ENCODE data around the gene STK33.

Gene STK33

GRCh38 chr11:8356216-8356615 is 237.8 kb downstream of the STK33 start:
- H3K9me2 ChIP-seq (ENCODE audit: low read depth, low read length) = no peaks in the 10 kb centered on the region
- H4K20me1 ChIP-seq (ENCODE audit: insufficient read depth, low read length) = no peaks in the 10 kb centered on the region
- TF ChIP-seq CTCF (IDR thresholded peaks at IDR 0.05; ENCODE audit: low read length) = no peak
- TF ChIP-seq EZH2 (IDR thresholded peaks at IDR 0.05; ENCODE audit: borderline replicate concordance, low read length) = no peak
- no peak overlapping the region for H2AFZ ChIP-seq (ENCODE audit: low read length)
- H3K4me2 ChIP-seq (ENCODE audit: low read length) = no peak overlapping the region
- no peak overlapping the region for H3K9ac ChIP-seq (ENCODE audit: low read length)
- H3K4me1 ChIP-seq (ENCODE audit: insufficient read depth, low read length, severe bottlenecking) = no peaks in the 10 kb centered on the region
- H3K36me3 ChIP-seq (ENCODE audit: insufficient read depth, low read length) = no peaks in the 10 kb centered on the region
- H3K79me2 ChIP-seq (ENCODE audit: insufficient read depth, low read length) = no peaks in the 10 kb centered on the region
- H3F3A ChIP-seq (ENCODE audit: insufficient read depth, low read length) = no peaks in the 10 kb centered on the region
- no peak overlapping the region for H3K4me3 ChIP-seq (ENCODE audit: low read depth, low read length, poor library complexity, severe bottlenecking)
- peaks cover 3% of the 10 kb centered on the region; the same call in 1 of the 2 replicates for H3K27me3 ChIP-seq (ENCODE audit: insufficient read depth, low read length)
- no peaks in the 10 kb centered on the region for H3K9me3 ChIP-seq (ENCODE audit: low read length)
- H3K27ac ChIP-seq (ENCODE audit: low read depth, low read length, poor library complexity, severe bottlenecking) = no peak overlapping the region

- Histone ChIP-seq H3F3A (ENCODE audit: insufficient read depth, low read length) (no peaks in the 10 kb centered on the region), H3K27me3 (ENCODE audit: insufficient read depth, low read length) (peaks cover 3% of the 10 kb centered on the region; the same call in 1 of the 2 replicates)
- TF ChIP-seq EZH2 (IDR thresholded peaks at IDR 0.05; ENCODE audit: borderline replicate concordance, low read length) (no peak), CTCF (IDR thresholded peaks at IDR 0.05; ENCODE audit: low read length) (no peak)
Observed at GRCh38 chr11:8355416-8355742, 238.6 kb downstream of the STK33 start.

GRCh38 chr11:8354622-8355415 is 239.2 kb downstream of the STK33 start:
- Histone ChIP-seq H3K4me3 (ENCODE audit: low read depth, low read length, poor library complexity, severe bottlenecking) (no peak overlapping the region), H4K20me1 (ENCODE audit: insufficient read depth, low read length) (no peaks in the 10 kb centered on the region), H3K36me3 (ENCODE audit: insufficient read depth, low read length) (no peaks in the 10 kb centered on the region), H2AFZ (ENCODE audit: low read length) (no peak overlapping the region), H3K9me2 (ENCODE audit: low read depth, low read length) (no peaks in the 10 kb centered on the region), H3K9me3 (ENCODE audit: low read length) (no peaks in the 10 kb centered on the region), H3K27ac (ENCODE audit: low read depth, low read length, poor library complexity, severe bottlenecking) (no peak overlapping the region), H3K79me2 (ENCODE audit: insufficient read depth, low read length) (no peaks in the 10 kb centered on the region), H3K4me2 (ENCODE audit: low read length) (no peak overlapping the region), H3K9ac (ENCODE audit: low read length) (no peak overlapping the region), H3K27me3 (ENCODE audit: insufficient read depth, low read length) (peaks cover 3% of the 10 kb centered on the region; the same call in 1 of the 2 replicates), H3K4me1 (ENCODE audit: insufficient read depth, low read length, severe bottlenecking) (no peaks in the 10 kb centered on the region), H3F3A (ENCODE audit: insufficient read depth, low read length) (no peaks in the 10 kb centered on the region)
- TF ChIP-seq EZH2 (IDR thresholded peaks at IDR 0.05; ENCODE audit: borderline replicate concordance, low read length) = no peak
- TF ChIP-seq CTCF (IDR thresholded peaks at IDR 0.05; ENCODE audit: low read length) = no peak

More at GRCh38 chr11:8355416-8355742, 238.6 kb downstream of the STK33 start:
- Histone ChIP-seq H3K4me3 (ENCODE audit: low read depth, low read length, poor library complexity, severe bottlenecking) (no peak overlapping the region), H3K9me3 (ENCODE audit: low read length) (no peaks in the 10 kb centered on the region), H3K27ac (ENCODE audit: low read depth, low read length, poor library complexity, severe bottlenecking) (no peak overlapping the region), H3K36me3 (ENCODE audit: insufficient read depth, low read length) (no peaks in the 10 kb centered on the region), H3K4me1 (ENCODE audit: insufficient read depth, low read length, severe bottlenecking) (no peaks in the 10 kb centered on the region), H3K9ac (ENCODE audit: low read length) (no peak overlapping the region), H3K79me2 (ENCODE audit: insufficient read depth, low read length) (no peaks in the 10 kb centered on the region), H4K20me1 (ENCODE audit: insufficient read depth, low read length) (no peaks in the 10 kb centered on the region), H3K9me2 (ENCODE audit: low read depth, low read length) (no peaks in the 10 kb centered on the region), H3K4me2 (ENCODE audit: low read length) (no peak overlapping the region), H2AFZ (ENCODE audit: low read length) (no peak overlapping the region)
